Loucy (cell line): ENCODE measurements around the gene TSHZ2.

ENCODE experiments used
- H2AFZ ChIP-seq: fragments of 200-600 bp; sonication (generic); 2 replicates; pipeline ENCODE4 v1.6.0; 2016; ENCODE audit warnings: antibody characterized with exemption, mild to moderate bottlenecking, low read length, moderate library complexity
- H3F3A ChIP-seq: fragments of 200-600 bp; 2 replicates; pipeline ENCODE4 v1.6.0; 2016; ENCODE audit warnings: antibody characterized with exemption, low read depth, mild to moderate bottlenecking
- H3K27me3 ChIP-seq: fragments of 200-600 bp; sonication (generic); 2 replicates; pipeline ENCODE4 v1.6.1; 2014; ENCODE audit warnings: low read length, mild to moderate bottlenecking; ENCODE audit not compliant: insufficient read depth, poor library complexity, severe bottlenecking
- H3K36me3 ChIP-seq: fragments of 200-600 bp; sonication (generic); 2 replicates; pipeline ENCODE4 v1.6.1; 2016; ENCODE audit warnings: low read length; ENCODE audit not compliant: insufficient read depth
- H3K4me1 ChIP-seq: fragments of 200-600 bp; sonication (generic); 2 replicates; pipeline ENCODE4 v1.5.1; 2014; ENCODE audit warnings: low read length, mild to moderate bottlenecking; ENCODE audit not compliant: insufficient read depth, poor library complexity, severe bottlenecking
- H3K4me2 ChIP-seq: fragments of 200-600 bp; sonication (generic); 2 replicates; pipeline ENCODE4 v1.6.0; 2014; ENCODE audit warnings: antibody characterized with exemption, low read length, low read depth, mild to moderate bottlenecking; ENCODE audit not compliant: poor library complexity, severe bottlenecking
- H3K4me3 ChIP-seq: fragments of 200-600 bp; sonication (generic); 2 replicates; pipeline ENCODE4 v1.5.1; 2014; ENCODE audit warnings: low read length, mild to moderate bottlenecking, mixed read lengths; ENCODE audit not compliant: poor library complexity, severe bottlenecking
- H3K79me2 ChIP-seq: fragments of 200-600 bp; sonication (generic); 2 replicates; pipeline ENCODE4 v1.6.1; 2014; ENCODE audit warnings: low read length; ENCODE audit not compliant: insufficient read depth
- H3K9ac ChIP-seq: fragments of 200-600 bp; sonication (generic); 2 replicates; pipeline ENCODE4 v1.6.0; 2014; ENCODE audit warnings: mild to moderate bottlenecking, low read depth, low read length, moderate library complexity; ENCODE audit not compliant: poor library complexity, severe bottlenecking
- H3K9me2 ChIP-seq: fragments of 200-600 bp; sonication (generic); replicated peaks from 2 replicates; pipeline ENCODE4 v1.6.1; 2016; ENCODE audit warnings: low read depth, low read length, mixed read lengths
- H3K9me3 ChIP-seq: fragments of 200-600 bp; sonication (generic); 2 replicates; pipeline ENCODE4 v1.6.1; 2014; ENCODE audit warnings: mild to moderate bottlenecking, antibody characterized with exemption, low read length, low read depth; ENCODE audit not compliant: insufficient read depth
- H4K20me1 ChIP-seq: fragments of 200-600 bp; sonication (generic); 2 replicates; pipeline ENCODE4 v1.6.0; 2014; ENCODE audit warnings: antibody characterized with exemption, low read length, mild to moderate bottlenecking; ENCODE audit not compliant: insufficient read depth, poor library complexity, severe bottlenecking
- EZH2phosphoT487 ChIP-seq: fragments of 200-600 bp; IDR thresholded peaks from 2 replicates; pipeline ENCODE4 v1.6.1; 2018; ENCODE audit warnings: antibody characterized with exemption, mild to moderate bottlenecking, moderate library complexity, borderline replicate concordance
- TF ChIP-seq, protein P1 (sequence below): fragments of 200-600 bp; sonication (generic); conservative IDR thresholded peaks from 2 replicates; pipeline ENCODE4 v1.5.1; 2014; ENCODE audit warnings: mild to moderate bottlenecking, antibody characterized with exemption, low read length

TSHZ2 gene

DNA sequence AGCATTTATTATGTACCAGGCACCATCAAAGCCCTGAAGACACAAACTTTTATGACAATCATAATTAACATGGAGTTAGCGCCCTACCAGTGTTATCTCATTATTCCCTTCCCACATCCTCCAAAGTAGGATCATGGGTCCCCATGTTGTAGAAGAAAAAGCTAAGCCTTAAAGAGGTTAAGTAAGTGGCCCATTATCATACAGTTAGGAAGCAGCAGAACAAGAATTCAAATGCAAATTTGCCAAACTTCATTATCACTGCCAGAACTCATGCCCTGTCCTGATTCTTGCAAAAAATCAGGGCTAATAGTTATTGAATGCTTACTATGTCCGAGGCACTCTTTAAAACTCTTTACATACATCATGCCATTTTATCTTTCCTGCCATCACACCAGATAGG is 310.9 kb downstream of the TSHZ2 start:
- H3K79me2 ChIP-seq: no peaks in the 10 kb centered on the region
- H3K36me3 ChIP-seq: no peaks in the 10 kb centered on the region
- no peaks in the 10 kb centered on the region for H3K27me3 ChIP-seq
- no peaks in the 10 kb centered on the region for H3K9me2 ChIP-seq
- no peak for TF ChIP-seq EZH2phosphoT487
- TF ChIP-seq, protein P1, sequence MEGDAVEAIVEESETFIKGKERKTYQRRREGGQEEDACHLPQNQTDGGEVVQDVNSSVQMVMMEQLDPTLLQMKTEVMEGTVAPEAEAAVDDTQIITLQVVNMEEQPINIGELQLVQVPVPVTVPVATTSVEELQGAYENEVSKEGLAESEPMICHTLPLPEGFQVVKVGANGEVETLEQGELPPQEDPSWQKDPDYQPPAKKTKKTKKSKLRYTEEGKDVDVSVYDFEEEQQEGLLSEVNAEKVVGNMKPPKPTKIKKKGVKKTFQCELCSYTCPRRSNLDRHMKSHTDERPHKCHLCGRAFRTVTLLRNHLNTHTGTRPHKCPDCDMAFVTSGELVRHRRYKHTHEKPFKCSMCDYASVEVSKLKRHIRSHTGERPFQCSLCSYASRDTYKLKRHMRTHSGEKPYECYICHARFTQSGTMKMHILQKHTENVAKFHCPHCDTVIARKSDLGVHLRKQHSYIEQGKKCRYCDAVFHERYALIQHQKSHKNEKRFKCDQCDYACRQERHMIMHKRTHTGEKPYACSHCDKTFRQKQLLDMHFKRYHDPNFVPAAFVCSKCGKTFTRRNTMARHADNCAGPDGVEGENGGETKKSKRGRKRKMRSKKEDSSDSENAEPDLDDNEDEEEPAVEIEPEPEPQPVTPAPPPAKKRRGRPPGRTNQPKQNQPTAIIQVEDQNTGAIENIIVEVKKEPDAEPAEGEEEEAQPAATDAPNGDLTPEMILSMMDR: no peak
- H3F3A ChIP-seq: no peaks in the 10 kb centered on the region
- H2AFZ ChIP-seq: no peak overlapping the region
- H3K9ac ChIP-seq: no peak overlapping the region
- no peak overlapping the region for H3K4me3 ChIP-seq
- H3K4me1 ChIP-seq: no peaks in the 10 kb centered on the region
- H4K20me1 ChIP-seq: no peaks in the 10 kb centered on the region
- H3K4me2 ChIP-seq: no peak overlapping the region
- no peaks in the 10 kb centered on the region for H3K9me3 ChIP-seq

DNA sequence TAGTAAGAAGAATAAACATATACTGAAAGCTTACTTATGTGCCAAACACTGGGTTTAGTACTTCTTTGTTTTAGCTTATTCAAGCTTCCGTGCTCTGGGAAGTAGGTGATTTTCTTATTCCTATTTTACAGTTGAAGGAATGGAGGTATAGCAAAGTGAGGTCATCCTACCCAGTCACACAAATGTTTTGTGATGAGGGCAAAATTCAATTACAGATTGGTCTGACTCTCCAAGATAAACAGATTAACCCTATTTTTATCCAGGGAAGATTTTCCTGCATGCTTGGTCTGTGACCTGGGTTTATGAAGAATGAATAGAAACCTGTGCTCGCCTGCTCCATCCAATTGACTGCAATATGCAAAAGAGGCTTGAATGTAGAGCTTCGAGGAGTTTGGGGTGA is 311.4 kb downstream of the TSHZ2 start:
- Histone ChIP-seq H3K27me3 (no peaks in the 10 kb centered on the region), H2AFZ (no peak overlapping the region), H3F3A (no peaks in the 10 kb centered on the region), H3K9me3 (no peaks in the 10 kb centered on the region), H3K9ac (no peak overlapping the region), H3K36me3 (no peaks in the 10 kb centered on the region), H3K79me2 (no peaks in the 10 kb centered on the region), H3K4me2 (no peak overlapping the region), H3K9me2 (no peaks in the 10 kb centered on the region), H3K4me3 (no peak overlapping the region), H3K4me1 (no peaks in the 10 kb centered on the region), H4K20me1 (no peaks in the 10 kb centered on the region)
- no peak for TF ChIP-seq EZH2phosphoT487
- TF ChIP-seq, protein P1: no peak

DNA sequence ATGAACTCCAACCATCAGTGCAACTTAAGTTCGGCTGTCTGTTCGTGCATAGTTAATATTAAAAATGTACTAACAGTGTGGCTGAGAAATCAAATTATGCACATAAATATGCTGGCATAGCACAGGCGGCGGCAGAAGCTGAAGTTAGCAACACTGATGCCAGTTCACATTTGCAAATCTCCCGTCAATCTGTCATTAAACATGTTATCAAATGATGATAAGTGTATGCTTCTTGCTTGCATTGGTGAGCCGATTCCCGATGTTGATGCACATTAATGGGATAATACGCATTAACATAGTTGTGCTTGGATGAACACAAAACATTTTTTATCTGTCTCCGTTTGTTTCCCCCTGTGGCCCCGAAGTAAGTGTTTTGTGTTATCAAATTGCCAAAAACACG is 312.1 kb downstream of the TSHZ2 start:
- no peaks in the 10 kb centered on the region for H3K27me3 ChIP-seq
- no peaks in the 10 kb centered on the region for H3K9me2 ChIP-seq
- no peaks in the 10 kb centered on the region for H3K79me2 ChIP-seq
- H4K20me1 ChIP-seq: no peaks in the 10 kb centered on the region
- no peak for TF ChIP-seq EZH2phosphoT487
- TF ChIP-seq, protein P1: no peak
- no peak overlapping the region for H3K4me3 ChIP-seq
- H3K9me3 ChIP-seq: no peaks in the 10 kb centered on the region
- no peak overlapping the region for H3K9ac ChIP-seq
- H3K4me2 ChIP-seq: no peak overlapping the region
- no peaks in the 10 kb centered on the region for H3K36me3 ChIP-seq
- no peaks in the 10 kb centered on the region for H3K4me1 ChIP-seq
- H2AFZ ChIP-seq: no peak overlapping the region
- H3F3A ChIP-seq: no peaks in the 10 kb centered on the region
